ENCODE results near the gene RNF26. TPM values are rescaled to one million over a fixed set of nuclear protein-coding genes. Genes with fewer than 3 reads are reported as not detected.

RNF26 gene
- total and polyA plus RNA-seq, 2 of the 13 experiments (the other 11 are each of a cell fraction or from before 2014, with no cell fraction given) = 11.9 to 26.3 TPM

- TF ChIP-seq, protein P1, sequence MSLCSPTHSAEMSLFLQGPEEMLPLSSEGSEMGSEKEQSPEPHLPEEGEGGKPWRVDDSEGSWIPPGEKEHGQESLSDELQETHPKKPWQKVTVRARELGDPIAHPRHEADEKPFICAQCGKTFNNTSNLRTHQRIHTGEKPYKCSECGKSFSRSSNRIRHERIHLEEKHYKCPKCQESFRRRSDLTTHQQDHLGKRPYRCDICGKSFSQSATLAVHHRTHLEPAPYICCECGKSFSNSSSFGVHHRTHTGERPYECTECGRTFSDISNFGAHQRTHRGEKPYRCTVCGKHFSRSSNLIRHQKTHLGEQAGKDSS (CRISPR knock-in tag; IDR thresholded peaks at IDR 0.05; ENCODE audit: borderline replicate concordance, low read depth) = no peak
- TF ChIP-seq ZNF770 (CRISPR knock-in tag; IDR thresholded peaks at IDR 0.05) (peak; percentile 77), ZBTB7B (CRISPR knock-in tag; IDR thresholded peaks at IDR 0.05) (peak; percentile 71), TOPORS (CRISPR knock-in tag; IDR thresholded peaks at IDR 0.05) (0 out of 2 replicates have a peak, but pooled peaks have one; percentile 26), FOXA1 (IDR thresholded peaks at IDR 0.05) (no peak), FOXA1 (CRISPR knock-in tag; IDR thresholded peaks at IDR 0.05) (no peak), ZFX (CRISPR knock-in tag; IDR thresholded peaks at IDR 0.05; ENCODE audit: low read depth) (peak; percentile 59), ZC3H13 (CRISPR knock-in tag; IDR thresholded peaks at IDR 0.05) (peak; percentile 18; the same call in 1 of the 2 replicates), SP2 (CRISPR knock-in tag; IDR thresholded peaks at IDR 0.05) (peak; percentile 45; the same call in 1 of the 2 replicates), PHF8 (CRISPR knock-in tag; IDR thresholded peaks at IDR 0.05) (no peak), TERF1 (CRISPR knock-in tag; IDR thresholded peaks at IDR 0.05) (no peak), TCF12 (IDR thresholded peaks at IDR 0.05) (no peak), TCF12 (CRISPR knock-in tag; IDR thresholded peaks at IDR 0.05) (0 out of 2 replicates have a peak, but pooled peaks have one; percentile 45), ZNF3 (CRISPR knock-in tag; IDR thresholded peaks at IDR 0.05) (no peak), ZNF274 (CRISPR knock-in tag; IDR thresholded peaks at IDR 0.05) (no peak; the same call in 1 of the 2 replicates), HNRNPLL (IDR thresholded peaks at IDR 0.05; ENCODE audit: low read depth, low read length, poor library complexity, severe bottlenecking) (peak; percentile 31), ZNF33A (CRISPR knock-in tag; IDR thresholded peaks at IDR 0.05; ENCODE audit: borderline replicate concordance) (no peak), GATA4 (IDR thresholded peaks at IDR 0.05; ENCODE audit: borderline replicate concordance, low read depth) (no peak), RFXANK (CRISPR knock-in tag; IDR thresholded peaks at IDR 0.05) (no peak), ZGPAT (CRISPR knock-in tag; IDR thresholded peaks at IDR 0.05) (peak; percentile 48; the same call in 1 of the 2 replicates), HDAC2 (CRISPR knock-in tag; IDR thresholded peaks at IDR 0.05) (no peak)
- TF ChIP-seq, protein P2, sequence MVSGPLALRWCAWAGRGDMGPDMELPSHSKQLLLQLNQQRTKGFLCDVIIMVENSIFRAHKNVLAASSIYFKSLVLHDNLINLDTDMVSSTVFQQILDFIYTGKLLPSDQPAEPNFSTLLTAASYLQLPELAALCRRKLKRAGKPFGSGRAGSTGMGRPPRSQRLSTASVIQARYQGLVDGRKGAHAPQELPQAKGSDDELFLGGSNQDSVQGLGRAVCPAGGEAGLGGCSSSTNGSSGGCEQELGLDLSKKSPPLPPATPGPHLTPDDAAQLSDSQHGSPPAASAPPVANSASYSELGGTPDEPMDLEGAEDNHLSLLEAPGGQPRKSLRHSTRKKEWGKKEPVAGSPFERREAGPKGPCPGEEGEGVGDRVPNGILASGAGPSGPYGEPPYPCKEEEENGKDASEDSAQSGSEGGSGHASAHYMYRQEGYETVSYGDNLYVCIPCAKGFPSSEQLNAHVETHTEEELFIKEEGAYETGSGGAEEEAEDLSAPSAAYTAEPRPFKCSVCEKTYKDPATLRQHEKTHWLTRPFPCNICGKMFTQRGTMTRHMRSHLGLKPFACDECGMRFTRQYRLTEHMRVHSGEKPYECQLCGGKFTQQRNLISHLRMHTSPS (CRISPR knock-in tag; IDR thresholded peaks at IDR 0.05; ENCODE audit: low read depth) = no peak
- TF ChIP-seq, protein P3, sequence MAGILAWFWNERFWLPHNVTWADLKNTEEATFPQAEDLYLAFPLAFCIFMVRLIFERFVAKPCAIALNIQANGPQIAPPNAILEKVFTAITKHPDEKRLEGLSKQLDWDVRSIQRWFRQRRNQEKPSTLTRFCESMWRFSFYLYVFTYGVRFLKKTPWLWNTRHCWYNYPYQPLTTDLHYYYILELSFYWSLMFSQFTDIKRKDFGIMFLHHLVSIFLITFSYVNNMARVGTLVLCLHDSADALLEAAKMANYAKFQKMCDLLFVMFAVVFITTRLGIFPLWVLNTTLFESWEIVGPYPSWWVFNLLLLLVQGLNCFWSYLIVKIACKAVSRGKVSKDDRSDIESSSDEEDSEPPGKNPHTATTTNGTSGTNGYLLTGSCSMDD (CRISPR knock-in tag; IDR thresholded peaks at IDR 0.05) = no peak
Measured at GRCh38 chr11:119339589-119340334, 5.4 kb downstream of the RNF26 start (continued).
